K562 (cell line): ENCODE measurements around the gene IDI1. TPM values are rescaled to one million over a fixed set of nuclear protein-coding genes. Genes with fewer than 3 reads are reported as not detected.

ENCODE experiments used
- ATAC-seq: fragments of 200-7000 bp; cut with Tn5 transposase; 3 replicates; pipeline ENCODE4 v1.9.1; 2020; ENCODE audit warnings: moderate library complexity
- BruUV-seq: library from RNA; stranded (reverse); fragments of 400-500 nt; replicated peaks from 2 replicates; lab custom pipeline; 2021; lab: Mats Ljungman, UMichigan
- CTCF ChIA-PET: fragments of 300-600 bp; formaldehyde crosslinking; extraction: SDS; loops from one replicate; lab custom pipeline; 2021; ENCODE audit warnings: low intra/inter-chr PET ratio; lab: Yijun Ruan, JAX
- POLR2A ChIA-PET: fragments of 300-600, 350-650 bp; sonication (Branson Sonifier 250); formaldehyde crosslinking; extraction: SDS; loops from one replicate; lab custom pipeline; 2021; ENCODE audit warnings: antibody characterized with exemption, inconsistent platforms; lab: Yijun Ruan, JAX
- DNase-seq, 4 experiments: peaks; one replicate each; pipeline versions ENCODE4 v3.0.0 to v3.0.0-alpha.2; 2011 to 2018; ENCODE audit warnings: low spot score in 3 of 4, mixed read lengths in 3 of 4; ENCODE audit errors: extremely low read depth in 1 of 4
- FAIRE-seq: peaks from 2 replicates; lab custom pipeline; 2011; peaks lifted over from hg19 to GRCh38; lab: Jason Lieb, UNC
- H2AFZ ChIP-seq: 2 replicates; pipeline ENCODE4 v1.6.0; 2011; ENCODE audit warnings: low read depth, low read length, control low read depth, inconsistent platforms
- H3K27ac ChIP-seq: fragments of 200-600 bp; 3 replicates; pipeline ENCODE4 v1.8.0; 2011; ENCODE audit warnings: low read depth, mild to moderate bottlenecking, control low read depth, inconsistent platforms, low read length, moderate library complexity, mixed read lengths; ENCODE audit errors: extremely low read depth
- H3K27me3 ChIP-seq, 2 experiments: fragments of 300-600 bp in 1 of 2; 2 replicates in 1 of 2; 3 replicates in 1 of 2; pipeline versions ENCODE4 v1.6.0 to v1.8.0; 2011; ENCODE audit warnings: inconsistent platforms in 2 of 2, low read length in 2 of 2, mild to moderate bottlenecking in 1 of 2, mixed read lengths in 1 of 2, moderate library complexity in 1 of 2; ENCODE audit not compliant: control insufficient read depth in 2 of 2, insufficient read depth in 2 of 2
- H3K36me3 ChIP-seq: fragments of 300-600 bp; 3 replicates; pipeline ENCODE4 v1.8.0; 2011; ENCODE audit warnings: mild to moderate bottlenecking, low read length, inconsistent platforms; ENCODE audit not compliant: control insufficient read depth, insufficient read depth
- H3K4me1 ChIP-seq, 2 experiments: fragments of 200-600 bp in 1 of 2; replicated peaks in 1 of 2; 2 replicates in 1 of 2; 3 replicates in 1 of 2; pipeline versions ENCODE4 v1.5.1 to v1.8.0; 2011; ENCODE audit warnings: inconsistent platforms in 2 of 2, low read length in 2 of 2, mild to moderate bottlenecking in 1 of 2, mixed read lengths in 1 of 2, moderate library complexity in 1 of 2; ENCODE audit not compliant: control insufficient read depth in 2 of 2, insufficient read depth in 2 of 2
- H3K4me2 ChIP-seq: 2 replicates; pipeline ENCODE4 v1.6.1; 2011; ENCODE audit warnings: low read length, control low read depth, inconsistent platforms, mixed read lengths; ENCODE audit not compliant: insufficient read depth
- H3K4me3 ChIP-seq: fragments of 200-600 bp; sonication (generic), shearing (Covaris generic); 2 replicates; pipeline ENCODE4 v1.5.1; 2016; ENCODE audit warnings: control low read depth, inconsistent platforms
- H3K79me2 ChIP-seq: fragments of 200-600 bp; 3 replicates; pipeline ENCODE4 v1.8.0; 2011; ENCODE audit warnings: low read length, inconsistent platforms; ENCODE audit not compliant: control insufficient read depth, insufficient read depth
- H3K9ac ChIP-seq, 2 experiments: 2 replicates each; pipeline versions ENCODE4 v1.6.0 to v1.6.1; 2011; ENCODE audit warnings: low read depth in 2 of 2, low read length in 2 of 2, control low read depth in 1 of 2, inconsistent platforms in 1 of 2, mild to moderate bottlenecking in 1 of 2, mixed read lengths in 1 of 2; ENCODE audit not compliant: insufficient read depth in 1 of 2
- H3K9me1 ChIP-seq: one replicate; pipeline ENCODE4 v1.6.0; 2011; ENCODE audit warnings: inconsistent platforms, mild to moderate bottlenecking, low read length, moderate library complexity; ENCODE audit not compliant: control insufficient read depth, insufficient read depth
- H3K9me3 ChIP-seq: replicated peaks from 2 replicates; pipeline ENCODE4 v1.5.1; 2011; ENCODE audit warnings: low read depth, low read length, inconsistent platforms; ENCODE audit not compliant: control insufficient read depth, insufficient read depth
- H4K20me1 ChIP-seq: replicated peaks from 2 replicates; pipeline ENCODE4 v1.6.1; 2011; ENCODE audit warnings: low read length, inconsistent platforms, mixed read lengths; ENCODE audit not compliant: control insufficient read depth, insufficient read depth
- CTCF ChIP-seq, 3 experiments: IDR thresholded peaks in 2 of 3; conservative IDR thresholded peaks in 1 of 3; 2 replicates each; pipeline ENCODE4 v1.5.1; 2011 to 2012; ENCODE audit warnings: low read length in 3 of 3, mild to moderate bottlenecking in 3 of 3, control low read depth in 2 of 3, improper control_type of control experiment in 1 of 3, inconsistent platforms in 1 of 3, low read depth in 1 of 3, mixed read lengths in 1 of 3, moderate library complexity in 1 of 3; ENCODE audit not compliant: insufficient read depth in 2 of 3
- MXD1 ChIP-seq: fragments of 250-450 bp; sonication (Bioruptor Pico); IDR thresholded peaks from 2 replicates; pipeline ENCODE4 v1.8.0; 2021; ENCODE audit warnings: borderline replicate concordance, mild to moderate bottlenecking, moderate library complexity; ENCODE audit not compliant: poor library complexity, severe bottlenecking
- ZNF274 ChIP-seq: IDR thresholded peaks from 2 replicates; pipeline ENCODE4 v1.6.1; 2011; ENCODE audit warnings: low read depth, mild to moderate bottlenecking, low read length, moderate library complexity, borderline replicate concordance
- ZNF589 ChIP-seq: fragments of 200-800 bp; sonication (Bioruptor generic); IDR thresholded peaks from 2 replicates; pipeline ENCODE4 v1.6.1; 2016; ENCODE audit warnings: low read depth, missing genetic modification characterization, missing compliant biosample characterization
- WGBS: fragments of 100-300 bp; shearing (Covaris generic); methylation state at CpG from one replicate; pipeline ENCODE4 v1.1.6; 2016; ENCODE audit warnings: low coverage, mixed read lengths; ENCODE audit not compliant: insufficient coverage; ENCODE audit errors: missing lambda C conversion rate; 5-methylcytosine and 5-hydroxymethylcytosine counted together
- in situ Hi-C: fragments of 300-500 bp; cut with MboI; formaldehyde crosslinking; loops from 4 replicates; pipeline ENCODE4 v1.15.0; 2018; ENCODE audit warnings: inconsistent platforms, mixed read lengths
- intact Hi-C: fragments of 100-400 bp; cut with micrococcal nuclease; formaldehyde crosslinking; loops from 2 replicates; pipeline ENCODE4 v1.14.2; 2022
- polyA plus RNA-seq, 8 experiments: library from polyadenylated mRNA; depleted of rRNA in 4 of 8; stranded (reverse) in 5 of 8; unstranded in 3 of 8; fragments of >200 nt; fragmentation: Nextera tagmentation in 2 of 8; fragmentation: Illumina TruSeq in 1 of 8; extraction: Ambion mirVana in 2 of 8; extraction: Trizol in 1 of 8; gene quantifications; 2 replicates each; pipeline versions ENCODE4 v1.2.1 to v1.2.3, GENCODE V29; 2011 to 2014; ENCODE audit warnings: inconsistent platforms in 1 of 8, missing spikeins in 1 of 8
- total RNA-seq, 7 experiments: library from RNA; depleted of rRNA in 6 of 7; stranded (reverse); fragments of >200 nt in 6 of 7; fragmentation: Illumina TruSeq in 2 of 7; extraction: Trizol in 2 of 7; gene quantifications; 2 replicates each; pipeline versions ENCODE4 v1.2.1 to v1.2.3, GENCODE V29; 2011 to 2021; ENCODE audit warnings: low replicate concordance in 1 of 7
- TF ChIP-seq, protein P1 (sequence below): sonication (generic); formaldehyde crosslinking; IDR thresholded peaks from 2 replicates; pipeline ENCODE4 v1.8.0; 2022; ENCODE audit warnings: missing genetic modification reagents, mild to moderate bottlenecking, borderline replicate concordance
- TF ChIP-seq, protein P2 (sequence below): fragments of 450-650 bp; IDR thresholded peaks from 2 replicates; pipeline ENCODE4 v1.6.1; 2018; ENCODE audit warnings: mild to moderate bottlenecking, low read depth; ENCODE audit not compliant: partially characterized antibody

IDI1 gene
- total and polyA plus RNA-seq, 9 of the 15 experiments (the other 6 are each of a cell fraction or from before 2014, with no cell fraction given): 70.0 to 265 (median 119) TPM

- H3K4me2 ChIP-seq: no peak overlapping the region
- TF ChIP-seq, protein P1, sequence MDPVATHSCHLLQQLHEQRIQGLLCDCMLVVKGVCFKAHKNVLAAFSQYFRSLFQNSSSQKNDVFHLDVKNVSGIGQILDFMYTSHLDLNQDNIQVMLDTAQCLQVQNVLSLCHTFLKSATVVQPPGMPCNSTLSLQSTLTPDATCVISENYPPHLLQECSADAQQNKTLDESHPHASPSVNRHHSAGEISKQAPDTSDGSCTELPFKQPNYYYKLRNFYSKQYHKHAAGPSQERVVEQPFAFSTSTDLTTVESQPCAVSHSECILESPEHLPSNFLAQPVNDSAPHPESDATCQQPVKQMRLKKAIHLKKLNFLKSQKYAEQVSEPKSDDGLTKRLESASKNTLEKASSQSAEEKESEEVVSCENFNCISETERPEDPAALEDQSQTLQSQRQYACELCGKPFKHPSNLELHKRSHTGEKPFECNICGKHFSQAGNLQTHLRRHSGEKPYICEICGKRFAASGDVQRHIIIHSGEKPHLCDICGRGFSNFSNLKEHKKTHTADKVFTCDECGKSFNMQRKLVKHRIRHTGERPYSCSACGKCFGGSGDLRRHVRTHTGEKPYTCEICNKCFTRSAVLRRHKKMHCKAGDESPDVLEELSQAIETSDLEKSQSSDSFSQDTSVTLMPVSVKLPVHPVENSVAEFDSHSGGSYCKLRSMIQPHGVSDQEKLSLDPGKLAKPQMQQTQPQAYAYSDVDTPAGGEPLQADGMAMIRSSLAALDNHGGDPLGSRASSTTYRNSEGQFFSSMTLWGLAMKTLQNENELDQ: no peak
- no peak for TF ChIP-seq ZNF589 (CRISPR knock-in tag)
- no peak for TF ChIP-seq ZNF274
- TF ChIP-seq CTCF (IDR thresholded peaks at IDR 0.05 in 2 of 3, conservative IDR thresholded peaks at IDR 0.05 in 1 of 3; ENCODE audit: insufficient read depth in 2 of 3, low read depth in 1 of 3, low read length in 3 of 3): peak; percentile 21 to 40 (median 29); a peak in 1 of 6 replicates
- TF ChIP-seq, protein P2, sequence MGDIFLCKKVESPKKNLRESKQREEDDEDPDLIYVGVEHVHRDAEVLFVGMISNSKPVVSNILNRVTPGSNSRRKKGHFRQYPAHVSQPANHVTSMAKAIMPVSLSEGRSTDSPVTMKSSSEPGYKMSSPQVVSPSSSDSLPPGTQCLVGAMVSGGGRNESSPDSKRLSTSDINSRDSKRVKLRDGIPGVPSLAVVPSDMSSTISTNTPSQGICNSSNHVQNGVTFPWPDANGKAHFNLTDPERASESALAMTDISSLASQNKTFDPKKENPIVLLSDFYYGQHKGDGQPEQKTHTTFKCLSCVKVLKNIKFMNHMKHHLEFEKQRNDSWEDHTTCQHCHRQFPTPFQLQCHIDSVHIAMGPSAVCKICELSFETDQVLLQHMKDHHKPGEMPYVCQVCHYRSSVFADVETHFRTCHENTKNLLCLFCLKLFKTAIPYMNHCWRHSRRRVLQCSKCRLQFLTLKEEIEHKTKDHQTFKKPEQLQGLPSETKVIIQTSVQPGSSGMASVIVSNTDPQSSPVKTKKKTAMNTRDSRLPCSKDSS: no peak
- no peak for TF ChIP-seq MXD1
- no peaks in the 10 kb centered on the region for H3K27me3 ChIP-seq
- H3K9ac ChIP-seq: no peak overlapping the region; a peak in 1 of 4 replicates
- no peaks in the 10 kb centered on the region for H3K9me1 ChIP-seq
- H3K4me3 ChIP-seq: no peak overlapping the region
- H3K9me3 ChIP-seq: no peaks in the 10 kb centered on the region
- ATAC-seq: peak; percentile 78
- H3K4me1 ChIP-seq: no peaks in the 10 kb centered on the region; a peak in 1 of 5 replicates
- WGBS: 94% methylated on average over 19 of the region's 24 CpGs
- H3K79me2 ChIP-seq: no peaks in the 10 kb centered on the region
- in situ Hi-C loops (no loop called here), intact Hi-C loops (no loop called here)
- no peak for FAIRE-seq
- ChIA-PET POLR2A (no interaction called here), CTCF (interaction anchor here (0.6 kb wide), 1 partner anchor 152 kb away, joined by 3 read pairs; no protein-coding TSS in a partner anchor)
- no TSS peak for BruUV-seq
- no peaks in the 10 kb centered on the region for H4K20me1 ChIP-seq
- no peak for DNase-seq
- H3K27ac ChIP-seq: no peak overlapping the region
- H3K36me3 ChIP-seq: peaks cover 26% of the 10 kb centered on the region; the same call in 2 of the 3 replicates
- H2AFZ ChIP-seq: no peak overlapping the region
These were observed 25.3 kb upstream of the IDI1 start for GRCh38 chr10:1074052-1074747.
